Measurements from ENCODE around the gene TGM6. TPM values are rescaled to one million over a fixed set of nuclear protein-coding genes. Genes with fewer than 3 reads are reported as not detected.

TGM6 gene
- total RNA-seq, 1 experiment from 2014 or later, result not detected

DNA sequence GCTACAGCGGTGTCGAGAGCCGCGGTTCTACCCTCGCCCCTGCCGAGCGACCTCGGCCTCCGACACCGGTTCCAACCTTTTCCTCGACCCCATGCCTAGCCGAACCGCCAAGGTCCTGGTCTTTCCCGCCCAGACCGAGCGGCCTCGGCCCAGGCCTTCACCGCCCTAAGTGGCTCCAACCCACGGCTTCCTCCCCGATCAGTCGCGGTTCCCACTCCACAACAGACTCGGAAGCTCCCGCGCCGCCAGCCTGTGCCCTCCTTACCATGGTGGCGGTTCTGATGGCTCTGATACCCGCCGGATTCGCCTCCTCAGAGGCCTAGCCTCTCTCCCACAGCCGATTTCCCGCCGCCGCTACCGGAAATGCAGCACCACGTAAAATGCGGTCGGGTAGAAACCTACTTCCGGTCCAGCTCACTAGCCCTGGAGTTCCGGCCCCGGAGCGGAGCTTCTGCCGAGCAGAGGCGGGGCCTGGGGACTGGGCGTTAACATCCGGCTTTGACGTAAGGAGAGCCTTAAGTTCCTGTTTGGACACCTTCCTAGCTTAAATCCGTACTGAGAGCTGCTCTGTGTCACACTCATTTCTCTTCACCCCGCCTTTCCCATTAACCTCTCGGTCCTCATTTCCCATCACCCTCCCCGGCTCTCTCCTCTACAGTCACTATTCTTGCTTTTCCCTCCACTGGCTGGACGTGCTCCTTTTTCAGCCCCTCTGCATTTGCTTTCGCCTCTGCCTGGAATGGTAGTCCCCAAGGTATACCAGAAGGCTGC, 89.9 kb downstream of the TGM6 start, which contains the start of gene SNRPB:
Gene SNRPB (minus strand): TSS at position 367 of the 771 bp plus-strand sequence. CDS start 99 bp downstream, at position 268.
- Histone ChIP-seq H3K18ac (ENCODE audit: insufficient read length, low read depth, low read length) (peak within 1 kb of the TSS; percentile 95), H3K14ac (ENCODE audit: insufficient read depth, low read length) (peak within 1 kb of the TSS; percentile 99), H3K27ac (ENCODE audit: insufficient read length, low read depth, low read length) (peak within 1 kb of the TSS; percentile 53), H3K9me3 (ENCODE audit: control insufficient read depth, low read depth, low read length) (no peaks in the 10 kb centered on the region), H3K4ac (ENCODE audit: low read depth, low read length) (peak within 1 kb of the TSS; percentile 98), H4K8ac (replicated peaks; ENCODE audit: insufficient read length, low read depth, low read length) (peak within 1 kb of the TSS; percentile 97), H3K27me3 (ENCODE audit: insufficient read depth, low read length) (no peaks in the 10 kb centered on the region), H2BK15ac (ENCODE audit: low read depth, low read length) (no peak within 1 kb of the TSS), H3K4me2 (ENCODE audit: insufficient read depth, insufficient read length, low read length) (peak within 1 kb of the TSS; percentile 65), H4K91ac (ENCODE audit: insufficient read length, low read depth, low read length) (peak within 1 kb of the TSS; percentile 96), H2BK5ac (ENCODE audit: insufficient read length, low read length) (peak within 1 kb of the TSS; percentile 92), H3K23ac (ENCODE audit: insufficient read length, low read depth, low read length) (no peak within 1 kb of the TSS), H2BK20ac (ENCODE audit: low read depth, low read length, poor library complexity, severe bottlenecking) (no peak within 1 kb of the TSS), H2BK12ac (ENCODE audit: insufficient read length, low read depth, low read length) (peak within 1 kb of the TSS; percentile 10), H2AFZ (ENCODE audit: low read length) (peak within 1 kb of the TSS; percentile 74), H3K4me1 (ENCODE audit: insufficient read depth, low read length) (no peaks in the 10 kb centered on the region; the same call in 1 of the 2 replicates), H4K5ac (ENCODE audit: insufficient read length, low read depth, low read length) (peak within 1 kb of the TSS; percentile 97), H2BK120ac (ENCODE audit: low read depth, low read length, poor library complexity, severe bottlenecking) (peak within 1 kb of the TSS; percentile 92), H3K9ac (ENCODE audit: extremely low read depth, insufficient read length, low read length) (peak within 1 kb of the TSS; percentile 97), H3K79me1 (ENCODE audit: insufficient read depth, low read depth, low read length, poor library complexity, severe bottlenecking) (peaks cover 8% of the 10 kb centered on the region), H3K23me2 (ENCODE audit: insufficient read length, low read depth, low read length, poor library complexity, severe bottlenecking) (peaks cover 10% of the 10 kb centered on the region), H3K56ac (ENCODE audit: insufficient read length, low read depth, low read length) (peak within 1 kb of the TSS; percentile 35), H3K79me2 (ENCODE audit: insufficient read depth, low read length) (peaks cover 39% of the 10 kb centered on the region), H3T11ph (ENCODE audit: low read length) (no peak within 1 kb of the TSS), H2AK5ac (ENCODE audit: insufficient read length, low read length) (peak within 1 kb of the TSS; percentile 47), H4K20me1 (ENCODE audit: control insufficient read depth, insufficient read depth, insufficient read length) (no peaks in the 10 kb centered on the region)
- no CpG with 5 or more reads among the region's 53 CpGs for WGBS (ENCODE audit: extremely low coverage, insufficient read length, low lambda C conversion rate)
- peaks cover 8% of the 10 kb centered on the region for H3K27me3 Mint-ChIP-seq (ENCODE audit: low read depth)
- H3K9me3 Mint-ChIP-seq, result peaks cover 0 to 5% of the 10 kb centered on the region in 2 experiments; a peak in 3 of 5 replicates
- H3K36me3 Mint-ChIP-seq (ENCODE audit: insufficient read depth in 1 of 3, low read depth in 3 of 3), result peaks cover 35 to 46% (median 43%) of the 10 kb centered on the region in 3 experiments
- peak within 1 kb of the TSS; percentile 100 for H3K27ac Mint-ChIP-seq
- peak within 1 kb of the TSS; percentile 99 to 100 for H3K4me3 Mint-ChIP-seq
- peak; percentile 98 for DNase-seq
- peaks cover 23 to 33% of the 10 kb centered on the region in 2 experiments for H3K4me1 Mint-ChIP-seq
- TF ChIP-seq, protein P1, sequence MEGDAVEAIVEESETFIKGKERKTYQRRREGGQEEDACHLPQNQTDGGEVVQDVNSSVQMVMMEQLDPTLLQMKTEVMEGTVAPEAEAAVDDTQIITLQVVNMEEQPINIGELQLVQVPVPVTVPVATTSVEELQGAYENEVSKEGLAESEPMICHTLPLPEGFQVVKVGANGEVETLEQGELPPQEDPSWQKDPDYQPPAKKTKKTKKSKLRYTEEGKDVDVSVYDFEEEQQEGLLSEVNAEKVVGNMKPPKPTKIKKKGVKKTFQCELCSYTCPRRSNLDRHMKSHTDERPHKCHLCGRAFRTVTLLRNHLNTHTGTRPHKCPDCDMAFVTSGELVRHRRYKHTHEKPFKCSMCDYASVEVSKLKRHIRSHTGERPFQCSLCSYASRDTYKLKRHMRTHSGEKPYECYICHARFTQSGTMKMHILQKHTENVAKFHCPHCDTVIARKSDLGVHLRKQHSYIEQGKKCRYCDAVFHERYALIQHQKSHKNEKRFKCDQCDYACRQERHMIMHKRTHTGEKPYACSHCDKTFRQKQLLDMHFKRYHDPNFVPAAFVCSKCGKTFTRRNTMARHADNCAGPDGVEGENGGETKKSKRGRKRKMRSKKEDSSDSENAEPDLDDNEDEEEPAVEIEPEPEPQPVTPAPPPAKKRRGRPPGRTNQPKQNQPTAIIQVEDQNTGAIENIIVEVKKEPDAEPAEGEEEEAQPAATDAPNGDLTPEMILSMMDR (conservative IDR thresholded peaks at IDR 0.05), result no peak

Data from H9 (cell line).